ENCODE data around the gene GTF3C5. TPM values are rescaled to one million over a fixed set of nuclear protein-coding genes. Genes with fewer than 3 reads are reported as not detected.

The GTF3C5 gene
- total RNA-seq, 4 donors from 2014 or later = 32.6 to 54.2 (median 39.0) TPM

DNA sequence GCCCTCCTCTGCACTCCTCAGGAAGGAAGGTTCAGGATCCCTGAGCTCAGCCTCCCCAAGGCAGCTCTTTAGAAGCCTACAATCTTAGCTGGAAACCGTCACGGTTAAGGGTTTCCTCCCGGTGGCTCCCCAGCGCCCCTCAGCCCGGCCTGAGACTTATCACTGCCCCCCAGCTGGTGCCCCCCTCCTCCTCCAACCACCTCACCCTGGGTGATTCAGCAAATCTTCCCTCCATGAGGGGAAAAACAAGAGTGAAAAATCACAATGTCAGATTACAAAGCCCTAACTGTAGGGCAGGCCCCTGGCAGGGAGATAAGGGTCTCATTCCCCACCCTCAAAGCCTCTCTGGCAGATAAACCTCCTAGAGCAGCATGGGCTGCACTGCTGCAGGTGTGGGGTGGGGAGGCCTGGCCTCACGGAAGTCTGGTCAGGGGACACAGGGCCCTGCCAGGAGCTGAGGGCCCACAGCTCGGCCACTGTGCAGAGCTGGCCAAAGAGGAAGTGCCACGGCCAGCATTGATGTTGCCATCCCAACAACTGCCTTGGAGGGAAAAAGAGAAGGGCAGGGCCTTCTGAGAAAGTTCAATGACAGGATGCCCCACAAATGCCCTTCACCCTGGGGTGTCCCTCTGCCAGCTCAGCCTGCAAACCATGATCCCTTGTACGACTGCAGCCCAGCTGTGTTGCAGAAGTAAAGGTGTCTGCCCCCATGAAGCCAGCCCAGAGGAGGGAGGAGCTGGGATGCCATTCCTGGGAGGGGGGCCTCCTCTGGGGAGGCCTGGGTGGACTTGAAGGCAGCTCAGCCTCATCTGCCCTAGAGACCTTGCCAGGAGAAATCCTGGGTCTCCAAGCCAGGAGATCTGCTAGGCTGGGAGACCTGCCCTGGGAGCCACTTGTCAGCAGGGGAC, 26.5 kb upstream of the GTF3C5 start:
- DNase-seq (ENCODE audit: low spot score) (no peak), ATAC-seq (ENCODE audit: low FRiP score) (no peak)
- TF ChIP-seq, protein P1, sequence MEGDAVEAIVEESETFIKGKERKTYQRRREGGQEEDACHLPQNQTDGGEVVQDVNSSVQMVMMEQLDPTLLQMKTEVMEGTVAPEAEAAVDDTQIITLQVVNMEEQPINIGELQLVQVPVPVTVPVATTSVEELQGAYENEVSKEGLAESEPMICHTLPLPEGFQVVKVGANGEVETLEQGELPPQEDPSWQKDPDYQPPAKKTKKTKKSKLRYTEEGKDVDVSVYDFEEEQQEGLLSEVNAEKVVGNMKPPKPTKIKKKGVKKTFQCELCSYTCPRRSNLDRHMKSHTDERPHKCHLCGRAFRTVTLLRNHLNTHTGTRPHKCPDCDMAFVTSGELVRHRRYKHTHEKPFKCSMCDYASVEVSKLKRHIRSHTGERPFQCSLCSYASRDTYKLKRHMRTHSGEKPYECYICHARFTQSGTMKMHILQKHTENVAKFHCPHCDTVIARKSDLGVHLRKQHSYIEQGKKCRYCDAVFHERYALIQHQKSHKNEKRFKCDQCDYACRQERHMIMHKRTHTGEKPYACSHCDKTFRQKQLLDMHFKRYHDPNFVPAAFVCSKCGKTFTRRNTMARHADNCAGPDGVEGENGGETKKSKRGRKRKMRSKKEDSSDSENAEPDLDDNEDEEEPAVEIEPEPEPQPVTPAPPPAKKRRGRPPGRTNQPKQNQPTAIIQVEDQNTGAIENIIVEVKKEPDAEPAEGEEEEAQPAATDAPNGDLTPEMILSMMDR (IDR thresholded peaks at IDR 0.05) = no peak

DNA sequence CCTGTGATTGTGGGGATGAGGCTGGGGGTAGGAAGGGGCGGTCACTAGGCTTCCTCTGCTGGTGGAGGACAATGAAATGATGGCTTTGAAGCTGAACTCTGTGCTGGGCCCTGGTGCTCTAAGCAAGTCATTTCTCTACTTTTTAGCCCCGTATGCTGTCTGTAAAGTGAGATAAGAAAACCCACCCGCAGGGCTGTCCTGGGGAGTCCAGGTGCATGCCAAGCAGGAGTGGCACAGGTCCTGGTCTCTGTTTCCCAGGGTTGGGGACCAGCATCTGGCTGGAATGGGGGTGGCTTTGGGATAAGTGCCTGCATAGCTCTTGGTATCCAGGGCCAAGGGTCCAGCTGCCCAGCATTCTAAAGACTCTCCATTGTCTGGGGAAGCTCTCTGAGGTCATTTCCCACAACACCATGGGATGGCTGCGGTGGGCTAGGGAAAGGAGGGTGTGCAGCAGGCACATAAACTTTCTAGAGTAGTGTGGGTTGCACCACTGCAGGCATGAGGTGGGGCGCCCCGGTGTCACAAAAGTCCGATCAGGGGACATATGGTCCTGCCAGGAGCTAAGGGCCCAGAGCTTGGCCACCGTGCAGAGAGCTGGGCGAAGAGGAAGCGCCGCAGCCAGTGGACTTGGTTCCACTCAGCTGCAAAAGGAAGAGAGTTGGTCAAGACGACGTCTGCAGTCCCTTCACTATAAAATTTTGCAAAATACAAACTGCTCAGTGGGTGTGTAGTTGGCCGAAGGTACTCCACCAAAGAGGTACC, 25.6 kb upstream of the GTF3C5 start:
- TF ChIP-seq, protein P1 (IDR thresholded peaks at IDR 0.05) = no peak
- no peak for DNase-seq (ENCODE audit: low spot score)
- ATAC-seq (ENCODE audit: low FRiP score) = no peak

DNA sequence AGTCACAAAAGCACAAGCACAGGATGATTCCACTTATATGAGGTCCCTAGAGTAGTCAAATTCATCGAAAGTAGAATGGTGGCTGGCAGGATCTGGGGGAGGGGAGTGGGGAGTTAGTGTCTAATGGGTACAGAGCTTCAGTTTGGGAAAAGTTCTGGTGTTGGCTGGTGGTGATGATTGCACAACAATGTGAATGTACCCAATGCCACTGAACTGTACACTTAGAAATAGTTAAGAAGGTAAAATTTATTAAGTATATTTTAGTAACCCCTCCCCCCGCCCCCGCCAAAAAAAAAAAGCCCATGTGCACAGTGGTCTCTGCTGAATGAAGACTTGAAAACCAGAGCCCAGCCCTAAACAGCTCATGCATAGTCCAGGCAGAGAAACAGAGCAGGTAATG, 24.8 kb upstream of the GTF3C5 start:
- TF ChIP-seq, protein P1 (IDR thresholded peaks at IDR 0.05) = no peak
- ATAC-seq (ENCODE audit: low FRiP score) (no peak), DNase-seq (ENCODE audit: low spot score) (no peak)

DNA sequence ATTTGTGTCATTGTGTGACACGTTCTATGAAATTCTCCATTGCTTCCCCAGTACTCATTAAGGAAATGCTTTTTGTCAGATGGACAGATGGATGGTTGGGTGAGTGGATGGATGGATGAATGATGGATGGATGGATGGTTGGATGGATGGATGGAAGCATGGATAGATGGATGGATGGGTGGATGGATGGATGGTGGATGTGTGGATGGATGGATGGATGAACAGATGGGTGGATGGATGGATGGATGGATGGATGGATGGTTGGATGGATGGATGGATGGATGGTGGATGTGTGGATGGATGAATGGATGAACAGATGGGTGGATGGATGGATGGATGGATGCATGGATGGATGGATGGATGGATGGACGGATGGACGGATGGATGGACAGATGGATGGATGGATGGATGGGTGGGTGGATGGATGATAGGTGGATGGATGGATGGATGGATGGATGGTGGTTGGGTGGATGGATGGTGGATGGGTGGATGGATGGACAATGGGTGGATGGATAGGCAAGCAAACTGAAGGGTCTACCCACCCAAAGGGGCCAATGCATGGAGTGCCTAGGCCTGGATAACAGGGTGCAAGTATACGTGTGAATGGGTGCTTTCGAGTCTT, 24.0 kb upstream of the GTF3C5 start:
- ATAC-seq (ENCODE audit: low FRiP score) (no peak), DNase-seq (ENCODE audit: low spot score) (no peak)
- TF ChIP-seq, protein P1 (IDR thresholded peaks at IDR 0.05) = no peak

DNA sequence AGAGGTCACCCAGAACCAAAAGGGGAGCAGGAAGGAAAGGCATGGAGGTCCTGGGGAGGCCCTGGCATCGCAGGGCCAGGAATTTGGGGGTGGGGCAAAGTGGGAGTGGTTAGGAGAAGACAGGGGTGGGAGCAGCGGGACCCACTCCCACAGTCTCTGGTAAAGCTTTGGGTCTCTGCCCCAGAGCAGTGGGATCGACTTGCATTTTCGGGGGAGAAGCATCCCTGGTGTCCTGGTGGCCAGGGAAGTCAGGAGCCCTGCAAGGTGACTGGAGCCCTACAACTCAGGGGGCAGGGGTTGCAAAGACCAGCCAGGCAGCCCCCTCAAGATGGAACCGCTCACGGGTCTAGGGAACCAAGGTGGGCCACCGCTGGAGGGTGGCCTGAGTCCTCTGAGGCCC, 22.4 kb upstream of the GTF3C5 start:
- DNase-seq (ENCODE audit: low spot score) = no peak
- TF ChIP-seq, protein P1 (IDR thresholded peaks at IDR 0.05) = no peak
- no peak for ATAC-seq (ENCODE audit: low FRiP score)

DNA sequence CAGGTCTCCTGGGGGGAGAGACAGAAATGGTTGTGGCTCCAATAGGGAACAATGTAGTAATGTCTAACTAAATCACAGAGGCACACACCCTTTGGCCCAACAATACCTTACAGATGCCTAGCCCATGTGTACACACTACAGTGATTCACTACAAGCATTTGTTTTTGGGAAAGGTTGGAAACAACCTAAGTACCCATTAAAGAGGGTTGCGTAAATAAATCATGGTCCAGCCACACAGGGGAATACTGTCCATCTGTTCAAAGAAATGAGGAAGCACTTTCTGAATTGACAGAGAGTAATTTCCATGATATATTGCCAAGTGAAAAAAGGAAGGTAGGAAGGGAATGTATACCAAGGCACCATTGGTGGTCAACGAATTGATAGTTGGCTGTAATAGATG, 22.0 kb upstream of the GTF3C5 start:
- ATAC-seq (ENCODE audit: low FRiP score) (no peak), DNase-seq (ENCODE audit: low spot score) (no peak)
- TF ChIP-seq, protein P1 (IDR thresholded peaks at IDR 0.05) = no peak
